Activated CD4-positive, CD25-positive, alpha-beta regulatory T cell treated with anti-CD3 and anti-CD28 coated beads, Interleukin-2, amount 50 U/mL, for 24 hours (primary cell): ENCODE results near the gene CEBPE.

ENCODE experiments used
- ATAC-seq, 2 donors: fragments of 150-1000 bp; cut with Tn5 transposase; one replicate each; pipeline ENCODE4 v1.10.0; 2021; ENCODE audit warnings: mild to moderate bottlenecking in 1 of 2, moderate library complexity in 1 of 2

CEBPE gene

GRCh38 chr14:23142826-23143225 lies 23.8 kb upstream of the CEBPE start:
- no peak for ATAC-seq

- ATAC-seq: no peak
Measured at GRCh38 chr14:23141706-23142444, 22.8 kb upstream of the CEBPE start.

- no peak for ATAC-seq
Measured at GRCh38 chr14:23140371-23140770, 21.3 kb upstream of the CEBPE start.

- ATAC-seq: no peak
Measured at GRCh38 chr14:23139874-23140273, 20.8 kb upstream of the CEBPE start.

- no peak for ATAC-seq
Measured at GRCh38 chr14:23137813-23138535, 18.9 kb upstream of the CEBPE start.

- ATAC-seq: no peak
Measured at GRCh38 chr14:23137192-23137812, 18.2 kb upstream of the CEBPE start.

- ATAC-seq: no peak
Measured at GRCh38 chr14:23136566-23137133, 17.6 kb upstream of the CEBPE start.

GRCh38 chr14:23132970-23133369 lies 13.9 kb upstream of the CEBPE start:
- no peak for ATAC-seq

- no peak for ATAC-seq
Measured at GRCh38 chr14:23131482-23131881, 12.4 kb upstream of the CEBPE start.

GRCh38 chr14:23130871-23131270 lies 11.8 kb upstream of the CEBPE start:
- ATAC-seq: no peak

- no peak for ATAC-seq
Measured at GRCh38 chr14:23129759-23130316, 10.8 kb upstream of the CEBPE start.

GRCh38 chr14:23128969-23129758 lies 10.1 kb upstream of the CEBPE start:
- no peak for ATAC-seq

- no peak for ATAC-seq
Measured at GRCh38 chr14:23127861-23128260, 8.8 kb upstream of the CEBPE start.

- no peak for ATAC-seq
Measured at GRCh38 chr14:23126548-23127278, 7.7 kb upstream of the CEBPE start.

- no peak for ATAC-seq
Measured at GRCh38 chr14:23125933-23126524, 7.0 kb upstream of the CEBPE start.

GRCh38 chr14:23125011-23125410 lies 6.0 kb upstream of the CEBPE start:
- ATAC-seq: no peak

- ATAC-seq: no peak
Measured at GRCh38 chr14:23124337-23124954, 5.4 kb upstream of the CEBPE start.

GRCh38 chr14:23123419-23123818 lies 4.4 kb upstream of the CEBPE start:
- no peak for ATAC-seq

GRCh38 chr14:23122086-23122485 lies 3.0 kb upstream of the CEBPE start:
- no peak for ATAC-seq

- no peak for ATAC-seq
Measured at GRCh38 chr14:23121361-23121771, 2.3 kb upstream of the CEBPE start.
